Right kidney (tissue), 9 donors: ENCODE results near the gene PAQR3.
A peak's percentile ranks its signal among the peaks of the same experiment; 100 is the strongest.

Experiments
- DNase-seq: peaks from one replicate; pipeline ENCODE4 v3.0.0-alpha.2; 2016
- long read RNA-seq, 8 donors: transcript quantifications; one replicate each; lab custom pipeline, GENCODE V29; 2026

The PAQR3 gene
- long read RNA-seq, donor 1, full-length matches to known transcripts, result 6 of 6 reads
- long read RNA-seq, donor 1, partial matches to known transcripts, result 0 of 6 reads
- long read RNA-seq, donor 1, other reads (novel, unspliced or antisense), result 0 of 6 reads
- long read RNA-seq, donor 2, full-length matches to known transcripts, result 2 of 2 reads
- long read RNA-seq, donor 2, partial matches to known transcripts, result 0 of 2 reads
- long read RNA-seq, donor 2, other reads (novel, unspliced or antisense), result 0 of 2 reads
- long read RNA-seq, donor 3, full-length matches to known transcripts, result 4 of 4 reads
- long read RNA-seq, donor 3, partial matches to known transcripts, result 0 of 4 reads
- long read RNA-seq, donor 3, other reads (novel, unspliced or antisense), result 0 of 4 reads
- long read RNA-seq, donor 4, full-length matches to known transcripts, result 4 of 4 reads
- long read RNA-seq, donor 4, partial matches to known transcripts, result 0 of 4 reads
- long read RNA-seq, donor 4, other reads (novel, unspliced or antisense), result 0 of 4 reads
- long read RNA-seq, donor 5, full-length matches to known transcripts, result 6 of 6 reads
- long read RNA-seq, donor 5, partial matches to known transcripts, result 0 of 6 reads
- long read RNA-seq, donor 5, other reads (novel, unspliced or antisense), result 0 of 6 reads
- long read RNA-seq, donor 6, full-length matches to known transcripts, result 6 of 6 reads
- long read RNA-seq, donor 6, partial matches to known transcripts, result 0 of 6 reads
- long read RNA-seq, donor 6, other reads (novel, unspliced or antisense), result 0 of 6 reads
- long read RNA-seq, donor 7, full-length matches to known transcripts, result 5 of 5 reads
- long read RNA-seq, donor 7, partial matches to known transcripts, result 0 of 5 reads
- long read RNA-seq, donor 7, other reads (novel, unspliced or antisense), result 0 of 5 reads
- long read RNA-seq, donor 8, full-length matches to known transcripts, result 6 of 6 reads
- long read RNA-seq, donor 8, partial matches to known transcripts, result 0 of 6 reads
- long read RNA-seq, donor 8, other reads (novel, unspliced or antisense), result 0 of 6 reads

DNA sequence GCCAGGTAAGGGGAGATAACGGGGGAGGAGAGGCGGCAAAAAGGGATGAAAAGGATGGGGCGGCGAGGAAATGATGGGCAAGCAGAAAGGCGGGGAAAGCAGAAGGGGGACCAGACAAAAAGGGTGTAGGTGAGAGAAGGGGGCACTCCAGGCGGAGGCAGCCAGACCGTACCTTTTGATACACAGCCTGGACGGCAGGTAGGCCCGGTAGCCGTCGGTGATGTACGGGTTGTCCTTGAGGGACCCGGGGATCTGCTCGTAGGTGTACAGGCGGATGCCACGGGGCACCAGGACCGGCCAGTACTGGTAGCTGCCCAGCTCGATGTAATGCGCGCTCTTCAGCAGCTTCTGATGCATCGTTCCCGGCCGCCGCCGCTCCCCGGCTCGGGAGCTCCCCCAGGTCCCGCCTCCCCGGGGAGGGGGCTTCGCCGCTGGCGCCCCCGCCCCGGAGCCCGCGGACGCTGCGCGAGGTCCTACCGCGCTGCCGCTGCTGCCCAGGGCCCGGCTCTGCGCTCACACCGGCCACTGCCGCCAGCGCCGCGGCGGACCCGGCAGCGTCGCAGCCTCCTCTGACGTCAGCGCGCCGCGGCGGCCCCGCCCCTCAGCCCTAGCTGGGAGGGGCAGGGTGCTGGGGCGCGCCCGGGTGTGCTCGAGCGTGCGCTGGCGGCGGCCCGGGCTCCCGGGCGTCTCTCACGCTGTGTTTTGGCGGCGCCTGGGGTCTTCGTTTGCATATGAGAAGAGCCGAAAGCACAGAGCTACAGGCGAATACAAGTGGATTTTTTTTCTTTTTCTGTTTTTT, at the start of gene PAQR3:
Gene PAQR3 (minus strand): TSS at position 571 of the 799 bp plus-strand sequence. CDS start 214 bp downstream, at position 357.
- peak; percentile 87 for DNase-seq

DNA sequence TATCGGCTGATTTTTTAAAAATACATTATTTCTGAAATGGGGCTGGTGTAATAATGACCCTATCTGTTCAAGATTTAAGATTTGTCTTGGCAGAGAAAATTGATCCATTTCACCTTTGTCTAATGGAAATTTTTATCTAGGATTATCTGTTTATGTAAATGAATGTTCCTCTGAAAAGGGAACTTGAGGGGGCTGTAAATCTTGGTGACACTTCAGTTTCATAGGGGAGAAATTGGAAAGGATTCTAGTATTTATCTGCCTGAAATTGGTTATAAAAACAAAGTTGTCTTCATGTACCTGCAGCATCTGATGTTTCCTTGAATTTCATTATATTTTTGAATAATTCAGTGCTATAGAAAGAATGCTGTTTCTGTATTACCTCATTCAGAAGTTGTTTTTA, 48.4 kb upstream of the PAQR3 start:
- DNase-seq, result no peak

- no peak for DNase-seq
These were observed 45.4 kb upstream of the PAQR3 start for GRCh38 chr4:78984593-78984992.

DNA sequence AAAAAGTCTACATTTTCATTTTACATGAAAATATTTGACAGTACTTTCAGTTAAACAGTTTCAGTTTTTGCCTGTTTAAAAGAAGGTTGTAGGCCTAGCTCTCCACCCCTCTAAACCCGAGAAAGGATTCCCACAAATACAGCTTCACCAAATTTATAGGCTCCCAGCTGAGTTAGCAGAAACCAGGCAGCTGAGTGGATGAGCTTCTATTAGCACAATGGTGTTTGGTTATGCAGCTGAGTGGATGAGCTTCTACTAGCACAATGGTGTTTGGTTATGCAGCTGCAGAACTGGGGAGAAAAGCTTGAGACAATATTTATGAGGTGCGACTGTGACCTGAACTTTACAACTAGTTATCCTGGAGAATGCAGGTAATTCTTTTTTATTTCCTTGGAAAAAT, 36.6 kb upstream of the PAQR3 start:
- DNase-seq, result no peak

DNA sequence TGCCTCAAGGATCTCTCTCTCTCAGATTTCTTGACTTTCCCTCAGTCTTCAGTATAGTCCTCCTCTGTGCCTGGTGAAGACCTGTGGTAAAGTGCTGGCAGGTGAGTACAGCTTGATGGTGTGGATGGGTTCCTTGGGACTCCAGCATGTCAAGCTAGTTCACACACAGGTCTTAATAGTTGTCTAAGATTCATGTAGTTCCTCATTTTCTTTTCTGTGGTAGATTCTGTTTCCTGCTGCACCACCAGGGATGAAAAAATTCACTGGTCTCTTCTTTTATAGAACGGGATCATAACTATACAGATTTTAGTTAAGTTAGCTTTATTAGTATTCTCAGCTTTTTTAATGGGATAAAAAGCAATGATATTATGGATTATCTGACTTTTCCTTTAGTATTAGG, 32.5 kb upstream of the PAQR3 start:
- no peak for DNase-seq

DNA sequence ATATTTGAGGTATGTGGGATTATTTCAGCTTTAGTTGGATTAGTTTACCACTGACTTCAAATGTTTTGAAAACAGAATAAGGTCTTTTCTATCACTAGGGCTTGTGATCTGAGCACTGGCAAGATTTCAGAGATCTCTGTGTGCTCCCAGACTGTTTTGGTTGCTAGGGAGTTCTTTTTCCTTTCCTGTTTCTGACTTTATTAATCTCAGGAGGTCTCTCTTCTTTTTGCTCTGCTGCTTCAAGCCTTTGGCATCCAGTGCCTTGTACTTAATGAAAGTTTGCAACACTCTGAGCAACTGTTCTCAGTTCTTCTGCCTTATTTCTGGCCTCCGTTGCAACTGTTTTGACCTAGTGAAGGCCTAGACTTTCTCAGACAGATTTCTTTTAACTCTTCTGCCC, 32.1 kb upstream of the PAQR3 start:
- DNase-seq, result no peak

DNA sequence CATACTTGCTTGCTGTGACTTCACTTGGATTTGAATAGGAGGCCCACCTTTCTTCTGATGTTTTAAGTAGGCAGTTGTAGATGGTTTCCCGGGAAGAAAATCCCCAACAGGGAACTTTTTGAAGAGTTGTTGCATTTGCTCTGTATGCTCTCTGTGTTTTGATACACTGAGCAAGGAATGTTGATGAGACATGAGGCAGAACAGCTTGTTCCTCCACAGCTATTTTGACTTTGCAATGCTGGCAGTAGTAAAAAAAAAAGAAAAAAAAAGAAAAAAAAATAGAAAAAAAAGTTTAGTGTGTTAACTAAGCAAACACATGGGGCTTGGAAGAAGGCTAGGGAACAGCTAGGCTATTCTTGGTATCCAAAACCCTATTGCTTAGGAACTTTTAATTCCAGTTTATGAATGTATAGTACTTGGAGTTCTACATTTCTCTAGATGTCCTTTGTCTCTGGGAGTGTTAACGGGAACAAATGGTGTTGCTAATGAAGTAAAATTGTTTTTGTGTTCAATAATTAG, 23.4 kb upstream of the PAQR3 start:
- DNase-seq, result no peak

- DNase-seq, result no peak
These were observed 21.7 kb upstream of the PAQR3 start for GRCh38 chr4:78960926-78961325.

- no peak for DNase-seq
These were observed 17.7 kb upstream of the PAQR3 start for GRCh38 chr4:78956975-78957374.

DNA sequence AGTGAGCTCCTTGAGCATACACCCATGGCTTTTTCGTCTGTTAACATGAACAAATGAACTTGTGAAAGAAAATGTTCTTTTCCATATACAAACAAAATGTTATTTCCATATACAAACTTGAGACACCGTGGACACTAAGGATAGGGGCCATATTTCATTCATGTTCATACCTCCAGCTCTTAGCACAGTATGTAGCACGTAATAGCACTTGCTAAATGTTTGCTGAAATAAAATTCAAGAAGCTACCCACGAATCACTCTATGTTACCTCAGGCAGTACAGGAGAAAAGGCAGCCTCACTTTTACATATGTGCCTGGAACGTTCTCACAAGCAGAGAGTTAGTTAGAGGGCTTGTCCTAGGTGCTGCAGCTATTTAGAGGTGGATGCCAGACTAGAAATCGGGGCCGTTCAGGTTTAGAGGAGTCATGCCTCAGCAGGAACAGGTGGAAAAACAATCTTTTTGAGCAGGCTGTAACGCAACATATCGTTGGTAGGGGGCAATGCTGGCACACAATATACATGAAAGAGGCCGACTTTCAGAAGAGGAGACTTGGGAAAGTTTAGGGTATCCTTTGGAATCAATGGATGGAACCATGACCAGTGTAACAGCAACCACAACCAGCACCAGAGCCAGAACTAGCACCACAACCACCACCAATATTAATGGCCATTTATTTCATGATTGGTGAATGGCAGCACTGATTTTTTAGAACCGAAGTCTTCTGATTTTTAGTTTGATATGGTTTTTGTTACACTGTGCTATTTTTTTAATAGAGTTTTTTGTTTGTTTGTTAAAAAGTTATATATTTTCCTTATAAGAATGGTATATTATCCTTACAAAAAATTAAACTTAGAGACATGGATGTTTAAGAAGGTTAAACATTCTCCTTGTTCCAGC, 14.8 kb upstream of the PAQR3 start:
- peak; percentile 33 for DNase-seq

GRCh38 chr4:78953231-78953630, 14.0 kb upstream of the PAQR3 start:
- no peak for DNase-seq

GRCh38 chr4:78951862-78952472, 12.7 kb upstream of the PAQR3 start:
- DNase-seq, result no peak

DNA sequence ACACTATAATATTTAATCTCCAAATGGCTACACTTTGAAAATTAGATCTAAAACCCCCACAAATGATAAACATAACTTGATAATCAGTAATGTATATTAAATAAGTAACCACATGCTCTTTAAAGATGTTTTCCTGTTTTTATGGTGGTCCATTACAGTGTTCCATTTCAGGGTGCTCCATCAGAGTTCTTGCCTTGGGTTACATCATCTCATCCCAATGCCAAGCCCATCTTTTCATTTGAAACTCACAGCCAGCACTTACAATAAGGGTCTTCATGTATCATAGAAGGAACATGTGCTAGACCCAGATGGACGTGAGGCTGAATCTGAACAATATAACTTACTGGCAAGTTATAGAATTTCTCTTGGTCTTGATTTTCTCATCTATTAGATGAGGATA, 10.5 kb upstream of the PAQR3 start:
- no peak for DNase-seq

DNA sequence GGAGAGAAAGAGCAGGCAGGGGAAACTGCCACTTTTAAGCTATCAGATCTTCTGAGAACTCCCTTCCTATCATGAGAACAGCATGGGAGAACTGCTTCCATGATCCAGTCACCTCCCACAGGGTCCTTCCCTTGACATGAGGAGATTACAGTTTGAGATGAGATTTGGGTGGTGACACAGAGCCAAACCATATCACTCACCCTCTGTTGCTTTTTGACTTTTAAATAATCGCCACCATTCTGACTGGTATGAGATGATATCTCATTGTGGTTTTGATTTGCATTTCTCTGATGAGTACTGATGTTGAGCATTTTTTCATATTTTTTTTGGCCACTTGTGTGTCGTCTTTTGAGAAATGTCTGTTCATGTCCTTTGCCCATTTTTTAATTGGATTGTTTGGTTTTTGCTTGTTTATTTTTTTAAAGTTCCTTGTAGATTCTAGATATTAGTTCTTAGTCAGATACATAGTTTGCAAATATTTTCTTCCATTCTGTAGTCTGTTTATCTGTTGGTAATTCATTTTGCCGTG, 6.5 kb upstream of the PAQR3 start:
- no peak for DNase-seq

- no peak for DNase-seq
These were observed 5.1 kb upstream of the PAQR3 start for GRCh38 chr4:78944381-78944780.

DNA sequence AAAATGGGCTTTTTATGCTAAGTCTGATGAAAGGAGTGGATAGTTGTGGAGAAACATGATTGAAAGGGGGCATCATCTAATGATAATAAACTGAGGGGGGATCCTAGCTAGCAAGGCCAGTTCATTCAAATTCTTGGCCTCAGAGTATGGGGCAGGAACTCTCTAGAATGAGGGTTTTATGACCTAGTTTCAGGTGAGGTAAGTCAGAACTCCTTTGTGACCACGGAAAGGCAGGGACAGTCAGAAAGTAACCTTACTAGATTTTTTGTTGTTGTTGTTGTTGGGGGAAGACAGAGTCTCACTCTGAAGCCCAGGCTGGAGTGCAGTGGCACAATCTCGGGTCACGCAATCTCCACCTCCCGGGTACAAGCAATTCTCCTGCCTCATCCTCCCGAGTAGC, 1.5 kb upstream of the PAQR3 start:
- DNase-seq, result no peak

- DNase-seq, result no peak
These were observed 400 bp upstream of the PAQR3 start for GRCh38 chr4:78939667-78940008.

DNA sequence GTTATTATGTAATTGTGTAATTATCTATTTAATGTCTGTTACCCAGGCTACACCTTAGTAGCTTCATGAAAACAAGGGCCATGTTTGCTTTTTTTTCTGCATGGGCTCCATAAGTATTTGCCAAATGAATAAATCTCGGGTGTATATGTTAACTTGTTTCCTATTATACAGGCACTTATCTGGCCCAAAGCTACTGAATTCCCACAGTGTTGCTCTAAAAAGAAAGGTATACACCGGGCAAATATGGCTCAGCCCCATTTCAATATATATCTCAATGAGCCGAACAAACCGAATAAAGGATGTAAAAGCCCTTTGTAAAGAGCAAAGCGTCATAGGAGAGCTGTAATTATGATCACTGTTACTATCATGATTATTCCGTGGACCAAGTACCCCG, 767 bp downstream of the PAQR3 start:
- DNase-seq, result no peak

DNA sequence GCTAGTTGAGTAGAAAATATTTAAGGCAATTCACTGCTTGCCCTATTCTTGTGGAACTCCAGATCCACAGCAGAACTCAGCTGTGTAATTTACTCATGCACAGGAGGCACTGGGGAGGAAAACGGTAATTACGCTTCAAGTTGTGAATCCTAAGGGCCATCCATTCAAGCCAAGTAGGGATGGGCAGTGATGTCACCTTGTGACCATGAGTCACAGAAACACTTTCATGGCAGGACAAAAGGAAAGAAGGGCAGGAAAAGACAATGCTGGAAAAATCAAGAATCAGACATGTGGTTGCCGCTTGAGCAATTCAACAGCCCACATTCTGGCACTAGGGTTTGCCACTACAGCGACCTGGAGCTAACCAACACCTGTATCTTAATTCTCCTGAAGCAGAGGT, 1.4 kb downstream of the PAQR3 start:
- DNase-seq, result no peak

GRCh38 chr4:78936989-78937388, 2.2 kb downstream of the PAQR3 start:
- no peak for DNase-seq
